ENCODE results near the gene ACP4.
"Not testable (repeated sequence)": the region's sequence is repeated elsewhere in the genome, so short reads cannot be mapped to it uniquely, and the experiment has no call there.

ACP4 gene

GRCh38 chr19:50770888-50771287 is 19.3 kb upstream of the ACP4 start:
- no peak overlapping the region for H3K4me3 ChIP-seq (ENCODE audit: control insufficient read depth, low read depth, low read length)
- DNase-seq (ENCODE audit: low read depth): no peak
- TF ChIP-seq CTCF (conservative IDR thresholded peaks at IDR 0.05; ENCODE audit: control insufficient read depth, insufficient read depth, low read depth, low read length): no peak

GRCh38 chr19:50772476-50772875 is 17.7 kb upstream of the ACP4 start:
- H3K4me3 ChIP-seq (ENCODE audit: control insufficient read depth, low read depth, low read length): no peak overlapping the region
- DNase-seq (ENCODE audit: low read depth): peak; percentile 39
- no peak for TF ChIP-seq CTCF (conservative IDR thresholded peaks at IDR 0.05; ENCODE audit: control insufficient read depth, insufficient read depth, low read depth, low read length)

GRCh38 chr19:50772912-50773311 is 17.3 kb upstream of the ACP4 start:
- H3K4me3 ChIP-seq (ENCODE audit: control insufficient read depth, low read depth, low read length); DNase-seq (ENCODE audit: low read depth): not testable (repeated sequence)

- H3K4me3 ChIP-seq (ENCODE audit: control insufficient read depth, low read depth, low read length); DNase-seq (ENCODE audit: low read depth): not testable (repeated sequence)
Measured at GRCh38 chr19:50773454-50773853, 16.8 kb upstream of the ACP4 start.

- DNase-seq (ENCODE audit: low read depth): no peak
- no peak for TF ChIP-seq CTCF (conservative IDR thresholded peaks at IDR 0.05; ENCODE audit: control insufficient read depth, insufficient read depth, low read depth, low read length)
- H3K4me3 ChIP-seq (ENCODE audit: control insufficient read depth, low read depth, low read length): no peak overlapping the region
Measured at GRCh38 chr19:50776131-50776530, 14.1 kb upstream of the ACP4 start.

GRCh38 chr19:50777261-50777660 is 13.0 kb upstream of the ACP4 start:
- H3K4me3 ChIP-seq (ENCODE audit: control insufficient read depth, low read depth, low read length): no peak overlapping the region
- no peak for TF ChIP-seq CTCF (conservative IDR thresholded peaks at IDR 0.05; ENCODE audit: control insufficient read depth, insufficient read depth, low read depth, low read length)
- no peak for DNase-seq (ENCODE audit: low read depth)

GRCh38 chr19:50777830-50778303 is 12.3 kb upstream of the ACP4 start:
- DNase-seq (ENCODE audit: low read depth): peak; percentile 36
- no peak overlapping the region for H3K4me3 ChIP-seq (ENCODE audit: control insufficient read depth, low read depth, low read length)

More at GRCh38 chr19:50777830-50778303, 12.3 kb upstream of the ACP4 start:
- no peak for TF ChIP-seq CTCF (conservative IDR thresholded peaks at IDR 0.05; ENCODE audit: control insufficient read depth, insufficient read depth, low read depth, low read length)
